CD14-positive monocyte (primary cell): Measurements from ENCODE around the gene ZDHHC5. TPM values are rescaled to one million over a fixed set of nuclear protein-coding genes. Genes with fewer than 3 reads are reported as not detected.

Experiments used
- DNase-seq, 3 donors: peaks; one replicate each; pipeline ENCODE4 v3.0.0-alpha.2; 2011 to 2022
- H2AFZ ChIP-seq: 2 replicates; pipeline ENCODE4 v1.6.0; 2012; ENCODE audit warnings: mild to moderate bottlenecking, low read depth, low read length, inconsistent platforms; ENCODE audit not compliant: insufficient read depth, poor library complexity, severe bottlenecking
- H3K27ac ChIP-seq, 2 donors: 1 replicate in 1 of 2; 2 replicates in 1 of 2; pipeline ENCODE4 v1.5.1; 2012 to 2013; ENCODE audit warnings: low read length in 2 of 2, control low read depth in 1 of 2, inconsistent platforms in 1 of 2, low read depth in 1 of 2, mild to moderate bottlenecking in 1 of 2
- H3K27me3 ChIP-seq, 2 donors: one replicate each; pipeline versions ENCODE4 v1.6.0 to v1.6.1; 2011 to 2013; ENCODE audit warnings: low read length in 2 of 2; ENCODE audit not compliant: control insufficient read depth in 2 of 2, insufficient read depth in 2 of 2
- H3K36me3 ChIP-seq, 2 donors: replicated peaks in 1 of 2; 1 replicate in 1 of 2; 2 replicates in 1 of 2; pipeline versions ENCODE4 v1.5.1 to v1.6.1; 2012 to 2013; ENCODE audit warnings: low read length in 2 of 2, control low read depth in 1 of 2, inconsistent platforms in 1 of 2, mild to moderate bottlenecking in 1 of 2; ENCODE audit not compliant: insufficient read depth in 2 of 2, control insufficient read depth in 1 of 2
- H3K4me1 ChIP-seq, 2 donors: 1 replicate in 1 of 2; 2 replicates in 1 of 2; pipeline versions ENCODE4 v1.5.1 to v1.6.1; 2012 to 2013; ENCODE audit warnings: low read length in 2 of 2, control low read depth in 1 of 2, inconsistent platforms in 1 of 2, mild to moderate bottlenecking in 1 of 2, moderate library complexity in 1 of 2; ENCODE audit not compliant: insufficient read depth in 2 of 2, control insufficient read depth in 1 of 2
- H3K4me2 ChIP-seq: replicated peaks from 2 replicates; pipeline ENCODE3; 2012; ENCODE audit warnings: low read length, moderate library complexity, mild to moderate bottlenecking; ENCODE audit not compliant: poor library complexity, severe bottlenecking; ENCODE audit errors: extremely low read depth
- H3K4me3 ChIP-seq, 3 experiments: fragments of 200-600 bp in 1 of 3; sonication (generic) in 1 of 3; replicated peaks in 1 of 3; 1 replicate in 2 of 3; 2 replicates in 1 of 3; pipeline ENCODE4 v1.5.1; 2011 to 2013; ENCODE audit warnings: low read length in 3 of 3, mild to moderate bottlenecking in 3 of 3, control low read depth in 2 of 3, low read depth in 2 of 3, inconsistent platforms in 1 of 3, moderate library complexity in 1 of 3
- H3K79me2 ChIP-seq: 2 replicates; pipeline ENCODE4 v1.6.0; 2012; ENCODE audit warnings: mild to moderate bottlenecking, control low read depth, inconsistent platforms, low read length, moderate library complexity; ENCODE audit not compliant: insufficient read depth
- H3K9ac ChIP-seq: 2 replicates; pipeline ENCODE4 v1.6.0; 2017; ENCODE audit warnings: low read length, mild to moderate bottlenecking; ENCODE audit not compliant: insufficient read depth, poor library complexity, severe bottlenecking
- H3K9me3 ChIP-seq, 2 donors: replicated peaks in 1 of 2; 1 replicate in 1 of 2; 2 replicates in 1 of 2; pipeline versions ENCODE4 v1.5.1 to v1.6.1; 2012 to 2013; ENCODE audit warnings: low read length in 2 of 2, control low read depth in 1 of 2; ENCODE audit not compliant: control insufficient read depth in 1 of 2, insufficient read depth in 1 of 2
- H4K20me1 ChIP-seq: 2 replicates; pipeline ENCODE4 v1.6.0; 2012; ENCODE audit warnings: mild to moderate bottlenecking, low read length, control low read depth, moderate library complexity; ENCODE audit not compliant: insufficient read depth
- H3K27ac Mint-ChIP-seq, 7 donors: one replicate each; pipeline ENCODE4 v1.8.0; 2020; ENCODE audit warnings: mild to moderate bottlenecking in 7 of 7, mixed read lengths in 7 of 7, moderate library complexity in 6 of 7, inconsistent platforms in 2 of 7
- H3K27me3 Mint-ChIP-seq, 3 donors: one replicate each; pipeline ENCODE4 v1.8.0; 2021 to 2022; ENCODE audit warnings: low read depth in 3 of 3, mild to moderate bottlenecking in 3 of 3, mixed read lengths in 3 of 3, moderate library complexity in 3 of 3, inconsistent platforms in 1 of 3
- H3K36me3 Mint-ChIP-seq, 2 donors: one replicate each; pipeline ENCODE4 v1.8.0; 2020; ENCODE audit warnings: mixed read lengths in 2 of 2, inconsistent platforms in 1 of 2, mild to moderate bottlenecking in 1 of 2
- H3K4me1 Mint-ChIP-seq: one replicate; pipeline ENCODE4 v1.8.0; 2020; ENCODE audit warnings: mild to moderate bottlenecking, mixed read lengths
- H3K4me3 Mint-ChIP-seq, 2 donors: one replicate each; pipeline ENCODE4 v1.8.0; 2020; ENCODE audit warnings: mild to moderate bottlenecking in 2 of 2, mixed read lengths in 2 of 2, moderate library complexity in 1 of 2
- H3K9me3 Mint-ChIP-seq, 7 donors: one replicate each; pipeline ENCODE4 v1.8.0; 2020 to 2022; ENCODE audit warnings: mixed read lengths in 7 of 7, mild to moderate bottlenecking in 6 of 7, moderate library complexity in 6 of 7, inconsistent platforms in 2 of 7
- WGBS: methylation state at CpG from one replicate; pipeline ENCODE4 v1.1.5; 2013; ENCODE audit warnings: missing lambda C conversion rate; ENCODE audit not compliant: insufficient coverage; 5-methylcytosine and 5-hydroxymethylcytosine counted together
- intact Hi-C, 2 donors: fragments of 100-400 bp; cut with micrococcal nuclease; formaldehyde crosslinking; loops; one replicate each; pipeline versions ENCODE4 v1.15.0 to v1.15.1; 2023
- polyA plus RNA-seq, 3 donors: library from polyadenylated mRNA; depleted of rRNA in 1 of 3; unstranded in 2 of 3; stranded (reverse) in 1 of 3; fragments of 300-500 nt in 2 of 3; fragments of >200 nt in 1 of 3; fragmentation: Illumina TruSeq in 2 of 3; gene quantifications; 1 replicate in 2 of 3; 2 replicates in 1 of 3; pipeline ENCODE4 v1.2.3, GENCODE V29; 2012 to 2021
- TF ChIP-seq, protein P1 (sequence below): fragments of 200-600 bp; IDR thresholded peaks from one replicate; pipeline ENCODE4 v1.8.0; 2022; ENCODE audit warnings: antibody characterized with exemption, mild to moderate bottlenecking

ZDHHC5 gene
- polyA plus RNA-seq, 3 donors: 28.6 to 37.9 (median 31.8) TPM

GRCh38 chr11:57735619-57736298 lies 67.8 kb downstream of the ZDHHC5 start:
- Mint-ChIP-seq H3K4me3 (no peak overlapping the region), H3K27me3 (no peaks in the 10 kb centered on the region), H3K27ac (peak overlapping the region in 2 of 7 donors; percentile 57 to 68), H3K4me1 (peaks cover 7% of the 10 kb centered on the region), H3K9me3 (no peaks in the 10 kb centered on the region), H3K36me3 (peaks cover 43 to 63% of the 10 kb centered on the region in 2 donors)
- H3K9me3 ChIP-seq: no peaks in the 10 kb centered on the region
- H3K79me2 ChIP-seq: peaks cover 41% of the 10 kb centered on the region
- peaks cover 29 to 66% of the 10 kb centered on the region in 2 donors for H3K36me3 ChIP-seq
- no peak overlapping the region for H3K4me3 ChIP-seq
- H3K4me1 ChIP-seq: peaks cover 2 to 4% of the 10 kb centered on the region in 2 donors
- TF ChIP-seq, protein P1, sequence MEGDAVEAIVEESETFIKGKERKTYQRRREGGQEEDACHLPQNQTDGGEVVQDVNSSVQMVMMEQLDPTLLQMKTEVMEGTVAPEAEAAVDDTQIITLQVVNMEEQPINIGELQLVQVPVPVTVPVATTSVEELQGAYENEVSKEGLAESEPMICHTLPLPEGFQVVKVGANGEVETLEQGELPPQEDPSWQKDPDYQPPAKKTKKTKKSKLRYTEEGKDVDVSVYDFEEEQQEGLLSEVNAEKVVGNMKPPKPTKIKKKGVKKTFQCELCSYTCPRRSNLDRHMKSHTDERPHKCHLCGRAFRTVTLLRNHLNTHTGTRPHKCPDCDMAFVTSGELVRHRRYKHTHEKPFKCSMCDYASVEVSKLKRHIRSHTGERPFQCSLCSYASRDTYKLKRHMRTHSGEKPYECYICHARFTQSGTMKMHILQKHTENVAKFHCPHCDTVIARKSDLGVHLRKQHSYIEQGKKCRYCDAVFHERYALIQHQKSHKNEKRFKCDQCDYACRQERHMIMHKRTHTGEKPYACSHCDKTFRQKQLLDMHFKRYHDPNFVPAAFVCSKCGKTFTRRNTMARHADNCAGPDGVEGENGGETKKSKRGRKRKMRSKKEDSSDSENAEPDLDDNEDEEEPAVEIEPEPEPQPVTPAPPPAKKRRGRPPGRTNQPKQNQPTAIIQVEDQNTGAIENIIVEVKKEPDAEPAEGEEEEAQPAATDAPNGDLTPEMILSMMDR: no peak
- 100% methylated on average over 1 of the region's 3 CpGs for WGBS
- peaks cover 26% of the 10 kb centered on the region for H4K20me1 ChIP-seq
- no peaks in the 10 kb centered on the region for H3K27me3 ChIP-seq
- no peak overlapping the region for H3K27ac ChIP-seq
- no peak overlapping the region for H3K9ac ChIP-seq
- intact Hi-C loops: no loop called here
- H3K4me2 ChIP-seq: no peak overlapping the region
- DNase-seq: no peak
- no peak overlapping the region for H2AFZ ChIP-seq

DNA sequence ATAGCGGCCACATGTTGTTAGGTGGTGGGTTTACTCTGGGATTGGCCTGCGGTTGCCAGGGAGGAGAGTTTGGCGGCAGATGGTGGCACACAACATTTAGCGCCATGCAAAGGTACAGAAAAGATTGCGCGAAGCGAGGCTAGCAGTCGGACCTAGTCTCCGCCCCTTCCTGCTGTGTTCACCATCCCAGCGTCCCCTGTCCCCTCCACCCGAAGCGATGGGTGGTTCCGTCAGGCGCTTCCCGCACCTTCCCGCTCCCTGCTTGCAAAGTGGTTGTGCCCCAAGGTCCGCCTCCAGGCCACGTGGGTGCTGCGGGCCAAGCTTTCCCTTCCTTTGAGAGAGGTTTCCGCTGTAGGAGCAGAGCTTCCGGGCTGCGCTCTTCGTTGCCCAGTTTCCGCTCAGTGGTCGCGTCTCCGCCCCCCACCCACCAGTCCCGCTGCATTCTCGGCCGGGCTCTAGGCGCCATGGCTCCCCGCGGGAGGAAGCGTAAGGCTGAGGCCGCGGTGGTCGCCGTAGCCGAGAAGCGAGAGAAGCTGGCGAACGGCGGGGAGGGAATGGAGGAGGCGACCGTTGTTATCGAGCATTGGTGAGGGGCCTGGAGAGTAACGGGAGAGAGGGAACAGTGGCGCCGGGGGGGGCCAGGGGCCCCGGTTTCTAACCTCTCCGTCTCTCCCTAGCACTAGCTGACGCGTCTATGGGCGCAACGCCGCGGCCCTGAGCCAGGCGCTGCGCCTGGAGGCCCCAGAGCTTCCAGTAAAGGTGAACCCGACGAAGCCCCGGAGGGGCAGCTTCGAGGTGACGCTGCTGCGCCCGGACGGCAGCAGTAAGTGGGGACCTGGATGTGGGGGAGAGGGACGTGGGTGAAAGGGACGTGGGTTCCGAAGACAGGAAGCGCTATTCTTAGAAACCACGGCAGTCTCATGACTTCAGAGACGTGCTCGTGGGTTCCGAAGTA lies 73.5 kb downstream of the ZDHHC5 start, which contains the start of gene SELENOH:
Gene SELENOH (plus strand): TSS at position 360 of the 955 bp plus-strand sequence. CDS start 105 bp downstream, at position 465.
- TF ChIP-seq, protein P1: no peak
- peaks cover 22% of the 10 kb centered on the region for H3K79me2 ChIP-seq
- H3K4me3 Mint-ChIP-seq: peak within 1 kb of the TSS; percentile 96 to 99
- no peaks in the 10 kb centered on the region for H3K9me3 ChIP-seq
- peaks cover 15 to 17% of the 10 kb centered on the region in 2 donors for H3K4me1 ChIP-seq
- H4K20me1 ChIP-seq: peaks cover 27% of the 10 kb centered on the region
- peak within 1 kb of the TSS; percentile 93 for H3K4me2 ChIP-seq
- peak within 1 kb of the TSS; percentile 91 for H3K9ac ChIP-seq
- H2AFZ ChIP-seq: peak within 1 kb of the TSS; percentile 91
- H3K4me3 ChIP-seq: peak within 1 kb of the TSS; percentile 89 to 98 (median 94)
- WGBS: under 1% methylated on average over 64 of the region's 75 CpGs
- H3K36me3 ChIP-seq: peaks cover 51 to 78% of the 10 kb centered on the region in 2 donors
- H3K27me3 ChIP-seq: no peaks in the 10 kb centered on the region
- peak within 1 kb of the TSS; percentile 92 to 97 (median 94) for H3K27ac Mint-ChIP-seq
- H3K36me3 Mint-ChIP-seq: peaks cover 55 to 63% of the 10 kb centered on the region in 2 donors
- no peaks in the 10 kb centered on the region for H3K9me3 Mint-ChIP-seq
- H3K4me1 Mint-ChIP-seq: peaks cover 14% of the 10 kb centered on the region
- H3K27ac ChIP-seq: peak within 1 kb of the TSS; percentile 87 to 94
- DNase-seq: peak; percentile 90 to 93 (median 90)
- H3K27me3 Mint-ChIP-seq: no peaks in the 10 kb centered on the region
- intact Hi-C loops: loop anchor here (2.0 to 5.0 kb wide), 2 partner anchors 51 to 61 kb away; no protein-coding TSS in a partner anchor
